Measurements from ENCODE around the gene USH2A. TPM values are rescaled to one million over a fixed set of nuclear protein-coding genes. Genes with fewer than 3 reads are reported as not detected.

USH2A gene
- total RNA-seq, 1 experiment from 2014 or later: not detected

DNA sequence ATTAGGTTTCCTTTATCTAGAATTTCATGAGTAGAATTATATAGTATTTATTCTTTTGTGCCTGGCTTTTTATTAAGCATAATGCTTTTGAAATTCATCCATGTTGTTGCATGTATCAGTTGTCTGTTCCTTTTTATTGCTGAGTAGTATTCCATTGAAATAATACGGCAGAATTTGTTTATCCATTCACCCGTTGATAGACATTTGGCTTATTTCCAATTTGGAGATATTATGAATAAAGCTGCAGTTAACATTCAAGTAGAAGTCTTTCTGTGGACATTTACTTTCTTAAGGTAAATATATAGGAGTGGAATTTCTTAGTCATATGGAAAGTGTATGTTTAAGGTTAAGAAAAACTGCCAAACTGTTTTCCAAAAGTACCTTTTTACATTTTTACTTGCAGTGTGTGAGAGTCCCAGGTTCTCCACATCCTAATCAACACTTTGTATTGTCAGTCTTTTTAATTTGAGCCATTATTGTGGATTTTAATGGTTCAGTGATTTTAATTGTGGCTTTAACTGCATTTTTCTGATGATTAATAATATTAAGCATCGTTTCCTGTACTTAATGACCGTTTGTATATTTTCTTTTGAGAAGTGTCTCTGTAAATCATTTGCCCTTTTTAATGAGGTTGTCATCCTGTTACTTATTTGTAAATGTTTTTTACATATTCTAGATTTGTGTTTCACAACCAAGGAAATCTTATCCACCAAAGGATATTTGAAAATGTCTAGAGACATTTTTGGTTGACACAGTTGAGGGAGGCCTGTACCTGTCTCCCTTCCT lies 833.4 kb downstream of the USH2A start:
- Histone ChIP-seq H3K9me3 (ENCODE audit: control insufficient read depth in 1 of 2, insufficient read depth in 1 of 2, low read depth in 1 of 2, low read length in 2 of 2) (no peaks in the 10 kb centered on the region), H3K9ac (ENCODE audit: low read length) (no peak overlapping the region), H3K4me3 (replicated peaks in 1 of 2; ENCODE audit: low read depth in 1 of 2, low read length in 2 of 2) (no peak overlapping the region), H3K4me2 (ENCODE audit: low read length) (no peak overlapping the region), H2AFZ (ENCODE audit: low read depth, low read length, poor library complexity, severe bottlenecking) (no peak overlapping the region), H3K27ac (ENCODE audit: low read depth, low read length) (no peak overlapping the region), H3K9me2 (ENCODE audit: insufficient read depth) (no peaks in the 10 kb centered on the region), H3K4me1 (ENCODE audit: control insufficient read depth in 1 of 2, insufficient read depth in 2 of 2, low read length in 2 of 2) (peaks cover 9 to 11% of the 10 kb centered on the region in 2 experiments), H3K36me3 (ENCODE audit: control insufficient read depth in 1 of 2, insufficient read depth in 2 of 2, low read length in 2 of 2) (0 out of 4 replicates have a peak, but pooled peaks cover 2 to 3% of the 10 kb centered on the region in 2 experiments), H3K27me3 (ENCODE audit: insufficient read depth, low read length) (no peaks in the 10 kb centered on the region), H4K20me1 (ENCODE audit: insufficient read depth) (no peaks in the 10 kb centered on the region), H3K79me2 (ENCODE audit: insufficient read depth, low read length) (peaks cover 25% of the 10 kb centered on the region)
- DNase-seq (ENCODE audit: low read depth, low spot score) (no peak), ATAC-seq (no peak)
- TF ChIP-seq SRF (IDR thresholded peaks at IDR 0.05; ENCODE audit: low read depth): no peak
- no peak for TF ChIP-seq RAD21 (IDR thresholded peaks at IDR 0.05; ENCODE audit: low read depth)
- TF ChIP-seq, protein P1, sequence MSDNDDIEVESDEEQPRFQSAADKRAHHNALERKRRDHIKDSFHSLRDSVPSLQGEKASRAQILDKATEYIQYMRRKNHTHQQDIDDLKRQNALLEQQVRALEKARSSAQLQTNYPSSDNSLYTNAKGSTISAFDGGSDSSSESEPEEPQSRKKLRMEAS (IDR thresholded peaks at IDR 0.05): no peak
- TF ChIP-seq ELF1 (IDR thresholded peaks at IDR 0.05; ENCODE audit: borderline replicate concordance, low read depth): no peak
- TF ChIP-seq, protein P2, sequence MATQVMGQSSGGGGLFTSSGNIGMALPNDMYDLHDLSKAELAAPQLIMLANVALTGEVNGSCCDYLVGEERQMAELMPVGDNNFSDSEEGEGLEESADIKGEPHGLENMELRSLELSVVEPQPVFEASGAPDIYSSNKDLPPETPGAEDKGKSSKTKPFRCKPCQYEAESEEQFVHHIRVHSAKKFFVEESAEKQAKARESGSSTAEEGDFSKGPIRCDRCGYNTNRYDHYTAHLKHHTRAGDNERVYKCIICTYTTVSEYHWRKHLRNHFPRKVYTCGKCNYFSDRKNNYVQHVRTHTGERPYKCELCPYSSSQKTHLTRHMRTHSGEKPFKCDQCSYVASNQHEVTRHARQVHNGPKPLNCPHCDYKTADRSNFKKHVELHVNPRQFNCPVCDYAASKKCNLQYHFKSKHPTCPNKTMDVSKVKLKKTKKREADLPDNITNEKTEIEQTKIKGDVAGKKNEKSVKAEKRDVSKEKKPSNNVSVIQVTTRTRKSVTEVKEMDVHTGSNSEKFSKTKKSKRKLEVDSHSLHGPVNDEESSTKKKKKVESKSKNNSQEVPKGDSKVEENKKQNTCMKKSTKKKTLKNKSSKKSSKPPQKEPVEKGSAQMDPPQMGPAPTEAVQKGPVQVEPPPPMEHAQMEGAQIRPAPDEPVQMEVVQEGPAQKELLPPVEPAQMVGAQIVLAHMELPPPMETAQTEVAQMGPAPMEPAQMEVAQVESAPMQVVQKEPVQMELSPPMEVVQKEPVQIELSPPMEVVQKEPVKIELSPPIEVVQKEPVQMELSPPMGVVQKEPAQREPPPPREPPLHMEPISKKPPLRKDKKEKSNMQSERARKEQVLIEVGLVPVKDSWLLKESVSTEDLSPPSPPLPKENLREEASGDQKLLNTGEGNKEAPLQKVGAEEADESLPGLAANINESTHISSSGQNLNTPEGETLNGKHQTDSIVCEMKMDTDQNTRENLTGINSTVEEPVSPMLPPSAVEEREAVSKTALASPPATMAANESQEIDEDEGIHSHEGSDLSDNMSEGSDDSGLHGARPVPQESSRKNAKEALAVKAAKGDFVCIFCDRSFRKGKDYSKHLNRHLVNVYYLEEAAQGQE (IDR thresholded peaks at IDR 0.05; ENCODE audit: low read depth): no peak
- TF ChIP-seq EZH2phosphoT487 (IDR thresholded peaks at IDR 0.05; ENCODE audit: borderline replicate concordance): no peak
- TF ChIP-seq POLR2AphosphoS5 (IDR thresholded peaks at IDR 0.05; ENCODE audit: low read depth, low read length): no peak
- TF ChIP-seq CBX3 (IDR thresholded peaks at IDR 0.05; ENCODE audit: low read depth): no peak
- no peak for TF ChIP-seq ZFX (IDR thresholded peaks at IDR 0.05)
- no peak for TF ChIP-seq POLR2A (IDR thresholded peaks at IDR 0.05; ENCODE audit: borderline replicate concordance, extremely low read depth, insufficient read depth, insufficient read length)
- no TSS peak for BruUV-seq (replicated peaks)
- POLR2A ChIA-PET: no interaction called here
- CTCF ChIA-PET: no interaction called here
- intact Hi-C loops (cut with micrococcal nuclease): no loop called here
- RAD21 ChIA-PET (ENCODE audit: low non-redundant PET in 1 of 2, low total read pairs in 2 of 2, uncharacterized antibody in 2 of 2, unreplicated experiment in 2 of 2): no interaction called here

Measured in HCT116 (cell line).